GM19468 (cell line): ENCODE data around the gene MALSU1.
"Not testable (repeated sequence)": the region's sequence is repeated elsewhere in the genome, so short reads cannot be mapped to it uniquely, and the experiment has no call there.

Source experiments
- ATAC-seq: cut with Tn5 transposase; IDR thresholded peaks from one replicate; pipeline ENCODE4 v1.9.1; 2021; ENCODE audit warnings: mild to moderate bottlenecking, moderate library complexity, moderate number of reproducible peaks; ENCODE audit not compliant: unreplicated experiment; ENCODE audit errors: extremely low read depth

MALSU1 gene

DNA sequence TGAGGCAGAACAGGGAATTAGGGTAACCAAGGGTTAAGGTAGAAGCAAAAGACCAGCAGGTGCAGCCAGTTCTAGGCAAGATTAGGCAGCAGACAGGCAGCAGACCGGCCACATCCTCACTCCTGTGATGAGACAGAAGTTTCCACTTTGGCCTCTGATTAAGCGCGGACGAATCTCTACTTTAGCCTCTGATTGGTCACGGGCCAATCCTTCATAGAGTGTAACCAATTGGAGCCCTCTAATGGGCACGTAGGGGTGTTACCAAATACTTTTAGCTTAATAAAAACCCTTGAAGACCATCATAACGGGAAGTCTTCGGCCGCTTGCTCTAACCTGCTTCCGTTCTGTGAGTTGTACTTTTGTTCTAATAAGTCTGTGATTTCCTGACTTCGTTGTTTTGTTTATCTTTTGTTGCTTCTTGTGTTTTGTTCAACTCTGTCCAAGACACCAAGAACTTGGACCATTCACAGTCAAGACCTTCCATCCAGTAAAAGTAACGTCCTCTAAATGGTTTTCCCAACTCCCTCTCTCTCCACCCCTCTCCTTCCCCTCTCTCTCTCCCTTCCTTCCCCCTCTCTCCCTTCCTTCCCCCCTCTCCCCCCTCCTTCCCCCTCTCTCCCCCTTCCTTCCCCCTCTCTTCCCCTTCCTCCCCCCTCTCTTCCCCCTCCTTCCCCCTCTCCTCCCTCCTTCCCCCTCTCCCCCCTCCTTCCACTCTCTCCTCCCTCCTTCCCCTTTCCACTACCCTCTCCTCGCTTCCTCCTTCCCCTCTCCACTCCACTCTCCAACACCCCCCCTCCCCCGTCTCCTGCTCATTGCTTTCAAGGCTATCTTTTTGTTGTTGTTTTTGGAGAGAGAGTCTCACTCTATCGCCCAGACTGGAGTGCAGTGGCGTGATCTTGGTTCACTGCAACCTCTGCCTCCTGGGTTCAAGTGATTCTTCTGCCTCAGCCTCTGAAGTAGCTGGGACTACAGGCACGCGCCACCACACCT lies 13.2 kb upstream of the MALSU1 start:
- ATAC-seq: no peak

DNA sequence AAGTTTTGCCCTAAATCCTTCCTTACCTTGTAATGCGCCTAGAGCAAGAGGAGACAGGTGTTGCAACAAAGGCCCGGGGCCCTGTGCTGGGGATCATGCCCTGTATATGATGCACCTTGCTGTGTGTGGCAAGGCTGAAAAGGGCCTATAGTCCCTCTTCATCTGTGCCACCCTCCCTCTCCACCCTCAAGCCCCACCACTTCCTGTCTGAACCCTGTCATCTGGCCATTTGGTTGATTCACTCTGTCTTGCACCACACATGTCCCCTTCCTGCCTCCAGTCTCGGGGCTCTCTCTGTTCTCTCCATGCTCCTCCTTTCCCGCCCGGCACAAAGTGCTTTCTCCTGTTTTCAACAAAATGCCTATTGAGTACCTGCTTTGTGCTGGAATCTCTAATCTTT lies 11.5 kb upstream of the MALSU1 start:
- no peak for ATAC-seq

DNA sequence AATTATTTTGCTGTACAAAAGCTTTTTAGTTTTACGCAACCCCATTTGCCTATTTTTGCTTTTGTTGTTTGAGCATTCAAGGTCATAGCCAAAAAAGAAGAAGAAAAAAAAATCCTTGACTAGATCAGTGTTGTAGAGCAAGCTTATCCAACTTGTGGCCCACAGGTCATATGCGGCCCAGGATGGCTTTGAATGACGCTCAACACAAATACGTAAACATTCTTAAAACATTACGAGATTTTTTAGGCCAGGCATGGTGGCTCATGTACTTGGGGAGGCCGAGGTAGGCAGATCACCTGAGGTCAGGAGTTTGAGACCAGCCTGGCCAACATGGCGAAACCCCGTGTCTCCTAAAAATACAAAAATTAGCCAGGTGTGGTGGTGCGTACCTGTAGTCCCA lies 8.1 kb upstream of the MALSU1 start:
- ATAC-seq: no peak

DNA sequence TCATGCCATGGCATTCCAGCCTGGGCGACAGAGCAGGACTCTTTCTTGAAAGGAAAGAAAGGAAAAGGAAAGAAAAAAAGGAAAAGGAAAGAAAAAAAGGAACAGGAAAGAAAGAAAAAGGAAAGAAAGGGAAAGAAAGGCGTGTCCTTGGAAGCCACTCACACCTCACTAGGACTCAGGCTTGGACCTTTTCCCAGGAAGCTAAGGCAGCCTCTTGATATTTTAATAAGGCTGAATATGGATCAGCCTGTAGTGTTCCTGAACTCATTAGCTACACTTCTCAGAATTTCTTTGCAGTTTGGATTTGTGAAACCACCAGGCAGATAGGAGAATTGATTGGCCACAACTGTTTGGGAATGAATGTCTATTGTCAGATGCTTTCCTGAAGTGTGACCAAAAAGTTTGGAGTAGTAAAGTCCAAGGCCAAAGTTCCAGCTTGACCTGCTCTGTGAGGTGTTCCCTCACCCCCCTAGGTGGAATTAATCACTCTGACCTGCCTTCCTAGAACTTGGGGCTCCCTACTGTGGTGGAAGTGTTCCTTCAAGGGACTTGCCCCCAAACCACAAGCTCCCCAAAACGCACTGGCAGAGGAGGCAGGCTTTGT lies 7.1 kb upstream of the MALSU1 start:
- ATAC-seq: no peak

DNA sequence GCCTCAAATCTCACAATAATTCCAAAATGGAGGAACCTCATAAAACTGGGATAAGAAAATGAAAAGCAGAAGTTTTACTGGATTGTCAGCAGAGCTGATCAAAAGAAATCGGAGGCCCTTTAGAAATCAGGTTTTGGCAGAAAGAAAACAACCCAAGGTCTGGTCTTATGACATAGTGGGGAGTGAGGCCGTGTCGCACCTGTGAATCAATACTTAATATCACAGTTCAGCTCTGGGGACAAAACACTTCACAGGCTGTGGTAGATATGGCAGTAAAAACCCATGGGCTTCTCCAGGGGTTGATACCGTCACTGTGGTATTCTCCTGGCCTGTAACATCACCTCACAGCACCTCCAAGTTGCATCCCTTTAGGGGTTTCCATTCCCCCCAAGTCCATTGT lies 6.5 kb upstream of the MALSU1 start:
- no peak for ATAC-seq

DNA sequence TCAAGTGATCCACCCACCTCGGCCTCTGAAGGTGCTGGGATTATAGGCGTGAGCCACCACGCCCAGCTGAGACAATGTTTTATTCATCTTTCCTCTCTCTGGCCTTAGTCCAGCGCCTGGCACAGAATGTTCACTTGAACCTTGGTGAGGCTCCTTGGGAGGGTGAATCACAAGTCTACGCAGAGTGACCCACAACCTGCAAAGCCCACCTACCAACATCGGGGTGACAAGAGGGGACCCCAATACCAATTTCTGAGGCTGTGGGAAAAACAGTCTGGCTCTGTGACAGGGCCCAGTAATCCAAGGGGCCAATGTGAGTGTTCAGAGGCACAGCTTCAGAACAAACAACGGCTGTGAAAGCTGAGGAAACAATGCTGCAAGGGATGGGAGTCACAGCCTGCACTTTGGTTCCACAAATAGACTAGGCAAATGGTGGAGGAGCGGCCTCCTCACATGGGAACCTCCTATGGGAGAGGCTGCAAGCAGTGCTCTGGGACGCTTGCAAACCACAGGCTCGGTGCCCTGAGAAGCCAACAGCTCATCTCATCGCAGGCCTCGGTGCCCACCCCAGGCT lies 5.6 kb upstream of the MALSU1 start:
- ATAC-seq: no peak

DNA sequence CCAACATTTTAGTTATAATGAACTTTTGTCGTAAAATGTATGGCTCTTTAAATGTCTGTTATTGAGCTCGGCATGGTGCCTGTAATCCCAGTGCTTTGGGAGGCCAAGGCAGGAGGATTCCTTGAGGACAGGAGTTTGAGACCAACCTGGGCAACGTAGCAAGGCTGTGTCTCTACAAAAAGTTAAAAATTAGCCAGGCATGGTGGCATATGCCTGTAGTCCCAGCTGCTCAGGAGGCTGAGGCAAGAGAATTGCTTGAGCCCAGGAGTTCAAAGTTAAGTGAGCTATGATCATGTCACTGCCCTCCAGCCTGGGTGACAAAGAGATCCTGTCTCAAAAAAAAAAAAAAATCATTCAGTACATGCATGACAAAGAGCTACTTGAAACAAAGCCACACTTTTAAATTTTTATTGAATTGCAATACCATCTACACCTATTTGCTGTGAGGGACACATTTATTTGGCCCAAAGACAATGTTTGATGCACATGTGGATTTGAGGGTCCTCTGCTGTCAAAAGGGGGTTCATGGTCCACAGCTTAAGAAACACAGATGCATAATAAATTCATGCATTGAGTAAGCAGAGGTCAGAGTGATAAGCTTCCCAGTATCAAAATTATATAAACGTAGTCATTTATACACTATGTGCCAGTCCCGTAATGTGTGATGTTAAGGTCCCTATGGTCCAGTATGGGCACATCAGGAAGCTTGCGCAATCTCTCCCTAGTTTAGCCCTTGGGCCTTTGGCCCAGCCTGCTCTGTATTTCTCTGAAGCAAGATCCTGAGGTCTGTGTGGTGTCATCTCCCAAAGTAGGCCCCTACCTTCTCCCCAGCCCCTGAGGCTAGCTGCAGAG lies 4.4 kb upstream of the MALSU1 start:
- ATAC-seq: no peak

DNA sequence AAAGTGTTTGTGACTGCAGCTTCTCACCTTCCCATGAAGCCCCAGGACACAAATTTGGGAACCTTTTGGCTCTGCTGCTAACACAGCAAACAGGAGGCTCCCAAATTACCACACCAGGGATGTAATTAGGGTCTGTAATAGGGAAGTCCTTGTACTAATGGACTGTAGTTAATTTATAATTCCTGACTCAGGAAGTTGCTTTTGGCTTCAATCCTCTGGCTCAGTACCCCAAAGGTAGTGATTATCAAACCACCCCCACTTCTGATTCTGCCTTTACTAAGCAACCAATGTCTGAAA lies 3.8 kb upstream of the MALSU1 start:
- ATAC-seq: no peak

DNA sequence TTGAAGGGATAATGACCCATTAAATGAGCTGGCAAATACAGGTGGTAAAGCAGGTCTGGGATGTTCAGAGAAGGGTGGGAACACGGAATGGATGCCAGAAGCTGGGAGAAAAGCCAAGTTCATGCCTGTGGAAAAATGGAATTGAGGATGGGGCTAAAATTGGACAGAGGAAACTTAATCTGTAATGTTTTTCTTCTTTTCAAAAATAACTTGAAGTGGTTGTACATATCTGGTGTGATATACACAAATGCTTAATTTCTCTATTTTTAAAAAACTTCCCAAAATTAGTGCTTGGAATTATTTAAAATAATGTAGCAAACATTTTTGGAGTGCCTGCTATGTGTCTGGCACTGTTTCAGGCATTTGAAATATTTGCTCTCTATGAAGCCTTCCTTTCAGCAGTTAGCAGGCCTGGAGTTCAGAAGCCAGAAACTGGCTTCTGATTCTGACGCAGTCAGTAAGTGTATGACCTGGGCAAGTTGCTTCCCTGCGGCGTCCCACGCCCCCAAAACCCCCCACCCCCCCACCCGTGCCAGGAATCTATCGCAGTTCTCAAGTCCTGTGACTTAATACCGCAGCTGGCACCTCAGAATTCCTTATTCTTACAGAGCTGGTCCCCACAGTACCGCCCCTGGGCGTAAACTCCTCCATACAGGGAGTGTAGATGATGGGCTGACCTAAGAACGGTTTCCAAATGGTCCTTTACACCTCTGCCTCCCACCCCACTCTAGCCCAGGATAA lies 828 bp upstream of the MALSU1 start:
- ATAC-seq: no peak

DNA sequence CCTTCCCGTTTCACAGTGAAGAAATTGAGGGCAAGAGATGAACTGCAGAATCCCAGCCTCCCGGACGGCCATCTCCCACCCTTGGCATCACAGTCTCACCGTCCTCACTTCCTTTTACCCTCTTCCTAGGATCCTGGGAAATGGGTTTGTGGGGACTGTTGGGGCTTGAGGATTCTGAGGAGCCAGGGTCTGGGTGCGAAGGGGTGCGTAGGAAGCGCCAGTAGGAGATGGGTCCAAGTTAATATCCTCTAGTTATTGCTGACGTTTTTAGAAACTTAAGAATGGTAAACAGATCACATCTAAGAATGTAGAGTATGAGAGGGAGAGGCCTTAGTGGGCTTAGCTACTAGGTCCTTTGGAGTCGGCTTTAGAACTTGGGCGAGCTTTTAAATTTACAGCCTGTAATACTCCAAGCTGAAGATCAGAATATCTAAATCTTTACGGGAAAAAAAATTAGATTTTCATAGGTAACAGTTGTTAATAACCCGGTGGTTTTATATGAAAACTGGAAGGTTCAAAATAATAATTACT lies 696 bp downstream of the MALSU1 start:
- no peak for ATAC-seq

DNA sequence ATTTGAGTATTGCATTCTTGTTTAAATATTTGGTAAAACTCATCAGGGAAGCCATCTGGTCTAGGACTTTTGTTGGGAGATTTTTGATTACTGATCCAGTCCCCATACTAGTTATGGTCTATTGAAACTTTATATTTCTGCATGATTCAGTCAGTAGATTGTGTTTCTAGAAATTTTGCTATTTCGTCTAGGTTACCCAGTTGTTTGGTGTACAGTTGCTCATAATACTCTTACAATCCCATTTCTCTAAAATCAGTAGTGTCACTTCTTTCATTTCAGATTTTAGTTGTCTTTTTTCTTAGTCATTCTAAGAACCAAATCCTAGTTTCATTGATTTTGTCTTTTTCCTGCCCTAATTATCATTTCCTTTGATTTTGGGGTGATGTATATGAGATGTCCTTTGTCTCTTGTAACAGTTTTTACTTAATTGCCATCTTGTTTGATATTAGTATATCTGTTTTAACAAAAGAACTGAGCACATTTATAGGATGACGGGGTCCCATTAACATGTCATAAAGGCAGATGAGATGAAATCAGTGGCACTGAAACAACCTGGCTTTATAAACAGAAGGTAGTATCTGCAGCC lies 7.9 kb downstream of the MALSU1 start:
- ATAC-seq: no peak

DNA sequence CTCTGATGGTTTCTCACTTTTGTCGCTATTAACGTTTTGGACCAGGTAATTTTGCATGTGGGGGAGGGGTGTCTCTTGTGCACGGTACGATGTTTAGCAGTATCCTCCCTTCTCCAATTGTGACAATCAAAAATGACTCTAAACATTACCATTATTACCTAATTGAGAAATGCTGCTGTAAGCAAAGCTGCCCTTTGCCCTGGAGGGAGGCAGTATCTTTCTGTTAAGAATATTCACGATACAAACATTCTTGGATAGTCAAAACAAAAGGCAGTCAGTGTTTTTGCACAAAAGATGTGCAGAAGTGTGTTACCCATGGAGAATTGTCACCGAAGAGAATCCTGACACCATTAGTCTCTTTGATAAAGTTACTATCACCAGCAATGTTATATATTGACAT lies 9.6 kb downstream of the MALSU1 start:
- no peak for ATAC-seq

DNA sequence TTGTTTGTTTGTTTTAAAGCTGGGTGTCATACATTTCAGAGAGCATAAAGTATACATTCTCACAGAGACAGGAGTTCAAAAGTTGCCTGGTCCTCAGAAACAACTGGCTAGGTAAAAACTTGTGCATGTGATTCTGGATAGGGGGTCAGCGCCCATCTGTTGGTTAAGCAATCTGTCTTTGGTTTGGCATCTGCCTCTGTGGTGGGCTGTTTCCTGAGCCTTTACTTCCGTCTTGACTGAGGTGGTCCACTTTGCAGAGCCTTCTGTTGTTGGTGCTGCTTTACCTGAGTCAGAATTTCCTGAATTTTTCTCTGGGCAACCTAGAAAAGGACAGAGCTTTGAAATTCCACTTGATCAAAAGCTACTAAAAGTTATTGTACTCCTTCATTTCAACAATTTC lies 13.0 kb downstream of the MALSU1 start:
- not testable (repeated sequence) for ATAC-seq

DNA sequence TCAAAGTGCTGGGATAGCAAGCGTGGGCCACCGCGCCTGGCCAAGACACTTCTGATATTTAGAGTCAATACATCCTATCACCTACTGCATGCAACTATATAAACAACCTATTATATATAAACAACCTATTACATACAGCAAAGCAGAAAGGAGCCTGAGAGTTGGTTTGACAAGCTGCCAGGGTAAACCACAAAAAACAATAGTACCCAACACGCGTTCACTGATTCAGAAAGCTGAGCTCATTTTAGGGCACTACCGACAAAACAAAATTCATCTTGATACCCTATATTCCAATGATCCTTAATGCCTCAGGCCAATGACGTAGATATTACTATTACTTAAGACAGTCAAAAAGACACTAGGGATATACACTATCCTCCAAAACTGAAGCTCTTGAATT lies 16.2 kb downstream of the MALSU1 start:
- ATAC-seq: no peak

DNA sequence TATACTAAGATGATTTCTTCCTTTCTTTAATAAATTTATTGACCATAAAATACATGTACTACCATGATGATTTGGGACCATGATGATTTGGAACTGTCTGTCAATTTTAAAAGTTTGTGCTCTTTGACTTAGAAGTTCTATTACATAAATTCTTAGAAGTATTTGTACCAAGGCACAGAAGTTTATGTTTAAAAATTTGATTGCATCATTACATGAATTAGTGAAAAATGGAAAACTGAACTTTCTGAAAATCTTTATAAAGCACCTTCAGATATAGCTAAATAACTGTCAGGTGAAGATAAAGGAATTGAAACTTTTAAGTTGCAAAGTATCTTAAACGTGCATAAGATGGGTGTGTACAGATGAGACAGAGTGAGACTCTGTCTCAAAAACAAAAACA lies 32.0 kb downstream of the MALSU1 start:
- ATAC-seq: no peak

DNA sequence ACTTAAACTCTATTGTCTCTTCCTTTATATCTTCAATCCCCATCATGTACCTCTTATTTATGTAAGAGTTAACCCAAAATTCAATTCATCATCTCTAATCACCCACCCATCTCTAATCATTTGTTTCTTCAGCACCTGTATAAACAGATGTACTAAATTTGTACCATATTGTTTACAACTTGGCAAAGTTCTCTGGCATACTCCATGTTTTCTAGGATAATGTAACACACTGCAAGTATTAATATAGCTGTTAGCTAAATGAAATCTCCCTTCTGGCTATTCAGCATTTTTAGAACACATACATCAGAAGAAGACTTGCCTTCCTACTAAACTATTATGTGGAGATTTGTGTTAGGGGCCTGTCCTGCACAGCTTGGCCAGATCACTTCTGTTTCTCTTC lies 33.1 kb downstream of the MALSU1 start:
- ATAC-seq: no peak

DNA sequence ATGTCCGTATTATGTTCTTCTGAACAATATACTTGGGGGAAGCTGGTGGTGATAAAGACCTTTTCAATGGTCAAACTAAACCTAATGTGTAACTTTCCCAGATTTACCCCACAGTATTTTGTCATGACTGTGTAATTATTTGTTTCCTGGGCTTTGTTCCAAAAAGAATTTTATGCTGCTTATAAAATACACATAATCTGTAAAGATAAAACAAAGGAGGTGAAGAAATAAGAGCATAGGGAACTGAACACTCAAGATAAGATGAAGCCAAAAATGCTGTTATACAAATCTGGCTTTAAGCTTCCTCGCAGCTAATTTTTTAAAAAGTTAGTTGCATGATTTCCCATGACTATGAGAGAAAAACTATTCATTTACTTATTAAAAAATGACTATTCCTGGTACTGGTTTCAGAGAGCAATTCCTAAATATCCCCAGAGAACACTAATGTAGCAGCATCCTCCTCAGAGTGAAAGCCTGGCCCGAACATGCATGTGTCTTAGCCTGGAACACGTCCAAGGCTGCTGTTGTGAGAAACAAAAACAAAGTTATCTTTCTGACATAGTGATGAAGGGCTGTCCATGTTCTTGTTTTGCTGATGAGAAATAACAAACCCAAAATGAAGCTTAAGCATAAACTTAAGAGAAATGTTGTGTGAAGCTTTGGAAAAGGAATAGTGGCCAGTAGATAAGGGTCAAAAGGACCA lies 33.9 kb downstream of the MALSU1 start:
- no peak for ATAC-seq

DNA sequence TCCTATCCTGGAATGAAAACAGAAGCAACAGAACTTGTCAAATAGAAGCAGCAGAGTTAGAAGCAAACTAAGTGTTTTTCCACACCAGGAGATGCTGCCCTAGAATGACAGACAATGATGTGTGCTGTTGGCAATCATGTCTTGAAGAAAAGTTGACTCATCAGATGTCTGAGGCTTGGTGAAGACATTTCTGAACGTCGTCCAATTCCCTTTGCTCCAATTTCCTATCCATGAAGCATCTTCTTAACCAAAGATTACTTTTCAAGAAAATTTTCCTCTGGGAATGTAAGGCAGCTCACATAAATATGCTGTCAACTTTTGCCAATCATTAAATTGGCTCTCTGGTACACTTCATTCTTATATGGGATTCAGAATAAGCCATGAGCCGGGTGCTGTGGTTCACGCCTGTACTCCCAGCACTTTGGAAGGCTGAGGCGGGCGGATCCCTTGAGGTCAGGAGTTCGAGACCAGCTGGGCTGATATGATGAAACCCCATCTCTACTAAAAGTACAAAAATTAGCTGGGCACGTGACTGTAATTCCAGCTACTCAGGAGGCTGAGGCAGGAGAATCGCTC lies 34.6 kb downstream of the MALSU1 start:
- ATAC-seq: no peak
